ENCODE measurements around the gene AP3B1.

- TF ChIP-seq CTCF (IDR thresholded peaks at IDR 0.05) (no peak), POLR2A (IDR thresholded peaks at IDR 0.05) (no peak)
Observed at GRCh38 chr5:77960305-77960704, 334.2 kb downstream of the AP3B1 start.

Measured in testis (tissue), 2 donors.